G401 (cell line): Measurements from ENCODE around the gene ANKRD36C. TPM values are rescaled to one million over a fixed set of nuclear protein-coding genes. Genes with fewer than 3 reads are reported as not detected.
A peak's percentile ranks its signal among the peaks of the same experiment; 100 is the strongest.
"Not testable (repeated sequence)": the region's sequence is repeated elsewhere in the genome, so short reads cannot be mapped to it uniquely, and the experiment has no call there.

Experiments
- DNase-seq: peaks from one replicate; pipeline ENCODE4 v3.0.0-alpha.2; 2015; ENCODE audit warnings: low spot score
- in situ Hi-C: cut with HindIII; loops from 2 replicates; pipeline ENCODE4 v1.10.0; 2016; ENCODE audit warnings: low sequenced_read_pairs, mixed read lengths
- total RNA-seq: library from RNA; depleted of rRNA; stranded (reverse); fragments of >200 nt; shearing (Covaris generic); gene quantifications from 2 replicates; pipeline ENCODE4 v1.2.3, GENCODE V29; 2014; rRNA removed

Gene ANKRD36C
- 6.6 and 15.6 TPM in 2 replicates for total RNA-seq

GRCh38 chr2:95991351-95992094 lies at the start of gene ANKRD36C:
Gene ANKRD36C (minus strand): TSS chr2:95991824. CDS start chr2:95991708, 116 bp downstream.
- in situ Hi-C loops = not testable (repeated sequence)
- DNase-seq = peak; percentile 52

- in situ Hi-C loops, DNase-seq: not testable (repeated sequence)
Observed at GRCh38 chr2:96035554-96035953, 43.9 kb upstream of the ANKRD36C start.

- in situ Hi-C loops, DNase-seq: not testable (repeated sequence)
Observed at GRCh38 chr2:96034792-96035191, 43.2 kb upstream of the ANKRD36C start, which contains the start of gene GPAT2. Gene GPAT2 (minus strand): TSS chr2:96034916. CDS start chr2:96032359, 2,557 bp downstream.

GRCh38 chr2:96033997-96034396 lies 42.4 kb upstream of the ANKRD36C start:
- in situ Hi-C loops, DNase-seq: not testable (repeated sequence)

GRCh38 chr2:96027725-96028325 lies 36.2 kb upstream of the ANKRD36C start:
- in situ Hi-C loops, DNase-seq: not testable (repeated sequence)

GRCh38 chr2:96025755-96026154 lies 34.1 kb upstream of the ANKRD36C start:
- in situ Hi-C loops, DNase-seq: not testable (repeated sequence)

GRCh38 chr2:96025194-96025492 lies 33.5 kb upstream of the ANKRD36C start:
- no peak for DNase-seq
- in situ Hi-C loops = no loop called here

- peak; percentile 2 for DNase-seq
- in situ Hi-C loops = no loop called here
Observed at GRCh38 chr2:96024336-96025193, 32.9 kb upstream of the ANKRD36C start.

- in situ Hi-C loops = not testable (repeated sequence)
- peak; percentile 3 for DNase-seq
Observed at GRCh38 chr2:96023701-96024100, 32.1 kb upstream of the ANKRD36C start.

- in situ Hi-C loops = not testable (repeated sequence)
- DNase-seq = peak; percentile 89
Observed at GRCh38 chr2:96022701-96023447, 31.2 kb upstream of the ANKRD36C start.

- peak; percentile 27 for DNase-seq
- in situ Hi-C loops = not testable (repeated sequence)
Observed at GRCh38 chr2:96022126-96022525, 30.5 kb upstream of the ANKRD36C start.

- in situ Hi-C loops, DNase-seq: not testable (repeated sequence)
Observed at GRCh38 chr2:96021142-96021541, 29.5 kb upstream of the ANKRD36C start.

GRCh38 chr2:96019909-96020590 lies 28.4 kb upstream of the ANKRD36C start:
- in situ Hi-C loops, DNase-seq: not testable (repeated sequence)

GRCh38 chr2:96016321-96016720 lies 24.7 kb upstream of the ANKRD36C start:
- in situ Hi-C loops, DNase-seq: not testable (repeated sequence)

- in situ Hi-C loops, DNase-seq: not testable (repeated sequence)
Observed at GRCh38 chr2:96012792-96013264, 21.2 kb upstream of the ANKRD36C start.

- in situ Hi-C loops, DNase-seq: not testable (repeated sequence)
Observed at GRCh38 chr2:96012086-96012791, 20.6 kb upstream of the ANKRD36C start.

GRCh38 chr2:96011129-96011455 lies 19.5 kb upstream of the ANKRD36C start:
- DNase-seq = peak; percentile 47
- in situ Hi-C loops = not testable (repeated sequence)
